NCI-H2196 (cell line): ENCODE results near the gene LENG1.

Experiments
- DNase-seq: peaks from one replicate; lab custom pipeline; 2025; ENCODE audit not compliant: unreplicated experiment; lab: John Stamatoyannopoulos, UW

Gene LENG1

DNA sequence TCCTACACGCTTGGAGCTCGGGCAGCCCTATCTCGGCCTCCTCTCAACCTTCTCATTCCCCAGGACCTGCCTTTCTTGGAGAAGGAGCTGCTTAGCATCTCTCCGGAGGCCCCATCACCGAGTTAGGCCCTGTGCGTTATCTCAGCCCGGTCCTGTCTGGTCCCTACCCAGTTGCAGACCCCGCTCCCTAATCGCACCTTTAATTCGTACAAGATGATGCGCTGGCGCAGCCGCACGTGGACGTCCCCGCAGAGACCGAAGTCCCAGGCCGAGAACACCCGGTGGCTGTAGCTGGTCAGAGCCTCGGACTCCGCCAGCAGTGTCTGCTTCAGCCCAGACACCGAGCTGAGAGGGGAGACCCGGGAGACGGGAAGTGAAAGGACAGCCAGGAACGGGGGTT lies 5.7 kb upstream of the LENG1 start:
- DNase-seq, result no peak

DNA sequence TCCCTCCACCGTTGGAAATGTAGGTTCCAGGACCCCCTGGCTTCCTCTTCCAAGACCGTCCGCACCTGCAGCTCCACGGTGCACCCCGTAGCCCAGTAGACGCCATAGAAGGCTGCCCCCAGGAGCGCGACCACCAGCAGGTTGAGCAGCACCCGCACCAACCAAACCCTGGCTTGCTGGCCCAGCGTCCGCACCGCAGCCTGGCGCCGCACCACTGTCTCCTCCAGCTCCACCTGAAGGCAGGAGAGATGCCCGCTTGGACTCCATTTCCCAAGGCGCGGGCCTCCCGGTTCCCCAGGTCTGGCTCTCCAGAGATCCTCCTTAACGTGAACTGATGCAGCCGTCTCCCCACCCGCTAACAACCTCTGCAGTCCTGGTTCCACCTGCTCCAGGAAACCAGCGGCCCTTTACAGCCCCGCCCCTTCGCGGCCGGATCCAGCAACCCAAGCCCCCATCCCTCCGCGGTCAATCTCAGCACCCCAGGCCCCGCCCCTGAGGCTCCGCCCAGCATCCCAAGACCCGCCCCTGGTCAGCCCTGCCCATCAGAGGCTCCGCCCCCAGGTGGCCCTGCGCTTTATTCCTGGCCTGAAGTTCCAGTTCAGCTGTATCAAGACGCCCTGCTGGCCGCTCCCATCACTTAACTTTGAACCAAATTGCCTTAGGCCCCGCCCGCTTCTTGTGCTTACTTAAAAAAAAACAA lies 5.0 kb upstream of the LENG1 start:
- peak; percentile 44 for DNase-seq

DNA sequence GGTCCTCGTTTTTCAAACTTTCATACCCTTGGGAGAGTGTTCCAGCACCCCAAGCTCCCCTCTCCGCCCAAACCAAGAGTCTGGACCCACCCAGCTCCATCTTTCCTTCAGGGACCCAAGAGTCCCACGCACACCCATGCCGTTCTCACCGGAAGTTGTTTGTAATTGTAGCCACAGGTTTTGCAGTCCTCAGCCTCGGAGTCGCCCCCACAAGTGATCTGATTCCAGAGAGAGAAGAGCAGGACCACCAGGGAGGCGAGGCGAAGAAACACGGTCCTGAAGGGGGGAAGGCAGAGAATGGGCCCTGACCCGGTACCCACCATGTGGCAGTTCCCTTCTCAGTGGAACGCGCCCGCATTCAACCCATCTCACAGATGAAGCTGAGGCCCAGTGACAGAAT lies 3.4 kb upstream of the LENG1 start:
- DNase-seq, result no peak

DNA sequence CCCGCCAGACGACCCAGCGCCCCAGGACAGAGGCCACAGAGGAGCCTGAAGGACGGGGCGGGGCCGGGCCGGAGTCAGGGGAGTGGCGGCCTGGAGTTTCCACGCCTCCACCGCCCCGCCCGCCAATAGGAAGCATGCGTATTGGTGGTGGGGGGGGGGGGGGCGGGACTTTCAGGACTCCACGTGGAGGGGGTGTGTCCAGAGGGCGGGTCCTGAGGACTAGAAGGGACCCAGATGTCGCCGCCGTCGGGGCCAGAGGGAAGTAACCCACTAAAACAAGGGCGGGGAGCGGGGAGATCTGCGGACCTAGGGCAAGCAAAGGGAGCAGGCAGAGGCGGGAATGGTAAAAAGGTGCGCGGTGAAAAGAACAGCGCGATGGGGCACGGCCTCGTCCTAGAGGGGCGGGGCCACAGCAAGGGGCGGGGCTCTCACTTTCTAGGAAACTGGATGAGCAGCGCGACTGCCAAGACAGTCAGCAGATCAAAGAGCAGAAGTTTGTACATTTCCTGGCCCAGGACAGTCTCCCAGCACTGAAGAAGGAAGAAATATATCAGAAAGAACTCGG lies 2.8 kb upstream of the LENG1 start:
- peak; percentile 81 for DNase-seq

DNA sequence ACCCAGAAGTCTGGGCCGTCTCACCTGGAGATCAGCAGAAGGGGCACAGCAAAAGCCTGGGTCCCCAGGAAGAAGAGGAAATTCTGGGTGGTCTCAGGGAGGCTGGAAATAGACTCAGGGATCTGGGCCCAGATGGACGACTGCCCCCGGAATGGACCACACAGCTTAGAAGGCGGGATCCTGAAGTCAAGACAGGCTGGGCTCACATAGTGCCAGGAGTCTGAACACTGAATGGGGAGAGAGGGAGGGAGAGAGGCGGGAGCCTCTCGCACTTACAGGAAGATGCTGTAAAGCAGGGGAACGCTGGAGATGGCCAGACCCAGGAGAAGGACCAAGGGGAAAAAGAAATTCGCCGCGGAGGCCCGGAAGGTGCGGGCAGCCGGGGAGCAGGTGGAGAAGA lies 1.3 kb upstream of the LENG1 start:
- DNase-seq, result no peak

DNA sequence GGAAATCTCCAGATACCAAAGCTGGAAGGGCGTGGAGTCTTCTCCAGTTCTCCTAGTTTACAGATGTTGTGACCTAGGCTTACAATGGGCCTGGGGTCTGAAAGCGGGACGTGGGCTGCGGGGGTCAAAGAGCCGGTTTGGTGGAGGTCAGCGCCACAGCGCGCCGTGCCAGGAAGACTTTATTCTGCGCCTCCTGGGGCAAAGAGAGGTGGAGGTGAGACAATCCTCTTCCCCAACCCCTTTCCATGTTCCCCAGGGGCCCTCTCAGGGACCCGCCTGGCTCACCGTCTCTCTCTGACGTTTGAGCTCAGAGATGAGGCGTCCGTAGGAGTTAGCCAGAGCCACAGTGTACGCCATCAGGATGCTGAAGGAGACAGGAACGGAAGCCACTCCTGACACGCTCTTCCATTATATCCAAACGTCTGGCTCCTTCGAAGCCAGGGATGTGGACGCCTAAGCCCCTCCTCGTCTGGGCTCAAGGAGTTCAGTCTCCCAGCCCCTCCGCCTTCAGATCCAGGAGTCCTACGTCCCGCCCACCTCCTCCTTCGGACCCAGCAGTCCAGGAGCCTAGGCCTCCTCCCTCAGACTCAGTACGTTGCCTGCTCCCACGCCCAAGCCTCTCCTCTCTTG lies 776 bp upstream of the LENG1 start:
- peak; percentile 34 for DNase-seq

DNA sequence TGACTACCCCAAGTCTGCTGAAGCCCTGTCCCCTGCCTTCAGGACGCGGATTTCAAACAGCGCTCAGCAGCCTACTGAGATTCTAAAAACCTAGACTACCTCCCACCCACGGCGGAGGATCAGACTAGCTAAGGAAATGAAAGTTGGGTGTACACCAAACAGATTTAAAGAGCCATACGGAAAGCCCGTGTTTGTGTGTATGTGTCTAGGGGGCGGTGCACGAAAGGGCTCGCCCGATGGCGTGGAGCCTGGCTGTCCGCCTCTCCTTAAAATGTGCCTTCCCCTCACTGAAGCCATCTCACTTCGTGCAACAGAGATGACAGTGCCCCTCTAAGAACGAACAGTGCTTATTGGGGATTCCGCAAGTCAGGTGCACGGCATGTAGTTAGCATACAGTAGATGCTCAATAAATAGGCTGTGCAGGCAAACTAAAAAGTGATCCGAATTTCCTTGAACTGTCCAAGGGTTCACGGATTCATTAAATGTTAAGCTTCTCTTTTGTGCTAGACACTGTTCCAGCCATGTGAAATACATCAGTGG lies 639 bp downstream of the LENG1 start:
- DNase-seq, result no peak

DNA sequence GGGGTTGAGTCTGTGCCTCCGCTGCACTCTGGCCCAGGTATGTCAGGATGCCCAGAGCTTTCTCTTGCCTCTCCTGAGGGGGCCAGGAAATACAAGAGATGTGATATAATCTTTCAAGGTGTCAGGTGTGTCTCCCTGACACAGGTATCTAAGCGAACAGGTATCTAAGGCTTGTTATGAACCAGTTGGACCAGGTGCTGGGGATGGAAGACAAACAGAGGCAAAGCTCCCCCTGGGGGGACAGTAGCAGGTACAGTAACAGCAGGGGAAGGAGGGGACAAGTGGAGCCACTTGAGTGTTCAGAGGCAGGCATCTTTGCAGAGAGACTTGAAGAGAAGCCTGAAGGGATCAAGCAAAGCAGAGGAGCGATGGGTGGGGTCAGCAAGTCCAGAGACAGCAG lies 2.6 kb downstream of the LENG1 start:
- DNase-seq, result no peak

DNA sequence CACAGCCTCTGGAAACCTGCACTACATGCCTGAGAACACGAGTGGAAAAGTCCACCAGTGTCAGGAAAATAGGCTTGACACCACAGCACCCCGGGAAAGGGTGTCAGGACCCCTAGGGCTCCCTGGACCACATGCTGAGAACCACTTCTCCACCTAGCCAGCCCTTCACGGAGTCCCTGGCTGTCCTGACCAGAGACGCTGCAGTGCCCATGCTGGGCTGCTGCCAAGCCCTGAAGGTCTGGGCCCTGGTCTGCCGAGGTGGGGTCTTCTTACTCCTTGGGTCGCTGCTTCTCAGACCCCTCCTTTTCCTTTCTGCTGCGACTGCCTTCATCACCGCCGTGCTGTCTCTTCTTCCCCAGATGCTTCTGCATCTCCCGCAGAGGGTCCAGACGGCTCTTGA lies 3.0 kb downstream of the LENG1 start:
- DNase-seq, result no peak

DNA sequence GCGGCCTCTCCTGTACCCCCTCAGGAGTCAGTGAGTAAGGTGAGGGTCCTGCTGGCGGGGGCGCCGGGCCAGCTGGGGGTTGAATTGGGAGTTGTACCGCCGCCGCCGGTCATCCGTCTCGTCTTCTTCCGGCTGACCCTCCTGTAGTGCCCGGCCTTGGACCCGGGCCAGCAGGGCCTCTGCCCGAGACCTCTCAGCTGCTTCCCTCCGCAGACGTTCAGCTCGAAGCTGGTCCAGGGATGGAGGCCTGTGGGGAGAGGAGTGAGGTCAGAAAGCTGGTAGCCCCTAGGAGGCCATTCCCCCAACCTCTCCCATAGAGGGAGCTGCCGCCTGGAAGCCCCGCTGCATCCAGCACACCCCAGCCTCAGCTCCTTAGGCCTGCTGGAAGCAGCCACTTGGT lies 3.8 kb downstream of the LENG1 start:
- DNase-seq, result no peak

DNA sequence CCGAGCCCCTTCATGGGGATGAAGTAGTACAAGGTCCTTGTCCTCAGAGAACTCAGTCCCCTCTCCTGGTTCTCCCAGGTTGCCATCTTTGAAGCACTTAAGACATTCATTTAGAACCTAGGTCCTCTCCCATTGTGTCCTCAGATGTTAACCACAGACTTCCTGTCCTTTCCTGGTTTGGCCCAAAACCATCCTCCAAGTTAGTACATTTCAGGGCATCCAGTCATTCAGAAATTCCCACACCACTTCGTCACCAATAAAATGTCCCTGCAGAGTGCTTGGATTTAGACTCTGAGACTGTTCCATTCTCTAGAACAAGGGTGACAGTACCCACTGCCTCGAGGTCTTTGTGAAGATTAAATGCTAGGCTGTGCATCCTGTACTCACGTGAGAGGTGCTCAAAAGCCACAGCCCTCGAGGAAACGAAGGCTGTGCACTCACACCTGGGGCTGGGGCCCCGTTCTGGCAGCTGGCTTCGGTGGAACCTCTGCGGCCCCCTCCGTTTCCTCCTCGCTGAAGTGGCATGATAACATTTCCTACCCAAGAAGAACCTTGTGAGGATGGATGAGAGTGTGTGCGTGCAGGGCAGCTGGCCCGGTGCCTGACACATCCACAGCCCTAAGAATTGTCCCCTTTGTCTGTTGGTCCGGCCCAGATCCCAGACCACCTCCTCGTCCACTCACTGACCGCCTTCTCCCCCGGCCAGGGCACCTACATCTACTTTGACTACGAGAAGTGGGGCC lies 4.7 kb downstream of the LENG1 start:
- DNase-seq, result no peak

DNA sequence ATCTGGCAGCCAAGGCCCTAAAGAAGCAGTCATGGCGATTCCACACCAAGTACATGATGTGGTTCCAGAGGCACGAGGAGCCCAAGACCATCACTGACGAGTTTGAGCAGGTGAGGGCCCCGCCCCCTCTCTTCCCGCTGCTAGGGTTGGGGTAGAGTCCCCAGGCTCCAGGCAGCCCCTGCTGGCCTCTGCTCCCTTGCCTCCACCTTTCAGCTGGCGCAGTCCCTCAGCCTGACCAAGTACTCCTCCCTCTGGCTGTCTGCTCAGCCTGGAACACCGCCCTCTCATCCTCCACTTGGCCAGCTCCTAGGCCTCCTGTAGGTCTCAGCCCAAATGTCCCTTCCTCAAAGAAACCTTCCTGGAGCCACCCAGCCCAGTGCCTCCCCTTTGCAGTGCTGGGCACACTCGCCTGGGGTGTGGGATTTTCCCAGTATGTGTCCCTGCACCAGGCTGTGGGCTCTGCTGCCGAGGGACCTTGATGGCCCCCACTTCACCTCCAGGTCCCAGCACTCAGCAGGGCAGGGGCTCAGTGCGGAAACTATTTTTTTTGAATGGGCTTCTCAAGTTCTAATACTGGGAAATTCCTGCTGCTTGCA lies 5.7 kb downstream of the LENG1 start:
- no peak for DNase-seq

DNA sequence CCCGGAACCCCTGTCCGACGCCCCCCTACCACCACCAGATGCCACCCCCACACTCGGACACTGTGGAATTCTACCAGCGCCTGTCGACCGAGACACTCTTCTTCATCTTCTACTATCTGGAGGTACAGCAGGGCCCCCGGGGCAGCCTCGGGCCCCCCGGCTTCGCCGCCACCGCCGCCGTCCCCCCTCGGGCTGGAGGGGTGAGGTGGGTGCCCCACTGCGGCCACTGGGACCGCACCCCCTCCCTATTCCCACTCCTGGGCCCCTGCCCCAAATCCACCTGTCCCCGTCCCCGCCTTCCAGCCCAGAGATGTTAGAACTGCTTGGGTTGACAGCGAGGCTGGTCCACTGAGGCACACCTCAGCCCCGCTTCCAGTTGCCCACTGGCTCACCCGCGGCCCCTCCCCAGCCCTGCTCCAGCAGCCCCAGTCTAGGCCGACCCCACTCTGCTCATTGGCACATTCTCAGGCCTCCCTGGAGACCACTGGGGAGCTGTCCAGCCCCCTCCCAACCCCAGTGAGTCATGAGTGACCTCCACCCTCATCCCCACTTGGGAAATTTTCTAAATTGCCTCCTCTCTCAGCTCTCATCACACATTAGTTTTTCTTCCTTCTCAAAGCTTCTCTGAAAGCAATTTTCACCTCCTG lies 6.5 kb downstream of the LENG1 start:
- DNase-seq, result no peak

DNA sequence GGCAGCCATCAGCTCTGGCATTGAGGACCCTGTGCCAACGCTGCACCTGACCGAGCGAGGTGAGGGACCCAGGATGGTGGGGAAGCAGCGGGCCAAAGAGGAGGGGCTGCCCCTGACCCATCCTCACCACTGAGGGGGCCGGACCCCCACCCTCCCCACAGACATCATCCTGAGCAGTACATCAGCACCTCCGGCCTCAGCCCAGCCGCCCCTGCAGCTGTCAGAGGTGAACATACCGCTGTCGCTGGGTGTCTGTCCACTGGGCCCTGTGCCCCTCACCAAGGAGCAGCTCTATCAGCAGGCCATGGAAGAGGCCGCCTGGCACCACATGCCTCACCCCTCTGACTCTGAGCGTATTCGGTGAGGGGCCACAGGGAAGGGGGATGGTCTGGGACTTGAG lies 7.3 kb downstream of the LENG1 start:
- no peak for DNase-seq

DNA sequence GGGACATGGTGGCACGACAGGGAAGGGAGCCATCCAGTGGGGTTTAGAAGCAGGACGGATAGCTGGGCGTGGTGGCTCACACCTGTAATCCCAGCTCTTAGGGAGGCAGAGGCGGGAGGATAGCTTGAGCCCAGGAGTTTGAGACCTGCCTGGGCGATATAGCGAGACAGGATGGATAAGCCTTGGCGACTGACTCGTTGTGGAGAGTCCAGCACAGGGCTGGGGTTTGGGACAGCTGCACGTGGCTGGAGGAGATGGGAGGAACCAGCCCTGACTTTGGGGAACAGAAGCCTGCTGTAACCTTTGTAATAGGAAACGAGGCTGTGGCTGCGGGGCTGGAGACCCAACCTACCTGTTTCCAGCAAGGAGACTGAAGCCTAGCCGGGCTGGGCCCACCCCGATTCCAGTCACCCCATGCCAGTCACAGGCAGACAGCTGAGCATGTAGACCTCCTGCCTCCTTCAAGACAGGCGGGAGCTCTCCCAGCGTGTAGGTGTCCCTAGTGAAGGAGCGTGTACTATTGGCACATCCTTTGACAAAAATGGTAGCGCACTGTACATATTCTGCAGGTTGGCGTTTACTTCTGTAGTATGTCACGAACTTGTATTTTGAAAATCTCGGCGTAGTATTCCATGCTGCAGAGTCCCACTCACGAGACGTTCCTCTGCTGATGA lies 8.0 kb downstream of the LENG1 start:
- no peak for DNase-seq

DNA sequence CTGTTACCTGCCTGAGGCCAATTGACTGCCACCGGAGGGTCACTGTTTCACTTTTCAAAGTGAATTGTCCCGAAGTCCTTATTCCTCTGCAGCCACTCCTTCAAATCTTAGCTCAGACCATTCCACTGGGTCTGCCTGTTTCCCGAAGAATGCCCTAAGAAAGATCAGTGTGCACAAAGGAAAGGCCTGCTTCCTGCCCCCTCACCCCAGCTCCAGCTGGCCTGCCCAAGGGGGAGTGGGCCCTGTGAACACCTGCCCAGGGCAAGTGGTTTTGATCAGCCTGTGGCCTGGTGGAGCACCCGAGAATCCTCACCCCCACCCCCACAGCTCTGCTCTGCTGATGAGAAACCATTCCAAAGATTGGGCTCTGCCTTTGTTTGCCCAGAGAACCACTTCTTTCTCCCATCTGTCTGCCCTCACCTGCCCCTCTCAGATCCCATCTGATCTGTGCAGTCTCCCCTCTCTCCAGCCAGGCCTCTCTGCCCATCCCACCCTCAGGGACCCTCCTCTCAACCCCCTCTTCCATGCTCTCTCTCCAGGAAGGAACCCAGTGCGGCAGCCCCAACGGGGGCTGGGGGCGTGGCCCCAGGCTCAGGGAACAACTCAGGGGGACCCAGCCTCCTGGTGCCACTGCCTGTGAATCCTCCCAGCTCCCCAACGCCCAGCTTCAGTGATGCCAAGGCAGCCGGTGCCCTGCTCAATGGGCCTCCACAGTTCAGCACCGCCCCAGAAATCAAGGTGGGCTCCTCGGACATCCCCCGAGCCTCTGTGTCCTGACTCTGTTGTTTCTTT lies 10.3 kb downstream of the LENG1 start:
- DNase-seq, result no peak

DNA sequence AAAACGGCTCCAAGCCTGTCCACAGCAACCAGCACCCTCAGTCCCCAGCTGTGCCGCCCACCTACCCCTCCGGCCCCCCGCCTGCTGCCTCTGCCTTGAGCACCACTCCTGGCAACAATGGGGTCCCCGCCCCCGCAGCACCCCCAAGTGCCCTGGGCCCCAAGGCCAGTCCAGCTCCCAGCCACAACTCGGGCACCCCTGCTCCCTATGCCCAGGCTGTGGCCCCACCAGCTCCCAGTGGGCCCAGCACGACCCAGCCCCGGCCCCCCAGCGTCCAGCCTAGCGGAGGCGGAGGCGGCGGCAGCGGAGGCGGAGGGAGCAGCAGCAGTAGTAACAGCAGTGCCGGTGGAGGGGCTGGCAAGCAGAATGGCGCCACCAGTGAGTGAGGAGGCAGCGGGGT lies 11.4 kb downstream of the LENG1 start:
- no peak for DNase-seq

DNA sequence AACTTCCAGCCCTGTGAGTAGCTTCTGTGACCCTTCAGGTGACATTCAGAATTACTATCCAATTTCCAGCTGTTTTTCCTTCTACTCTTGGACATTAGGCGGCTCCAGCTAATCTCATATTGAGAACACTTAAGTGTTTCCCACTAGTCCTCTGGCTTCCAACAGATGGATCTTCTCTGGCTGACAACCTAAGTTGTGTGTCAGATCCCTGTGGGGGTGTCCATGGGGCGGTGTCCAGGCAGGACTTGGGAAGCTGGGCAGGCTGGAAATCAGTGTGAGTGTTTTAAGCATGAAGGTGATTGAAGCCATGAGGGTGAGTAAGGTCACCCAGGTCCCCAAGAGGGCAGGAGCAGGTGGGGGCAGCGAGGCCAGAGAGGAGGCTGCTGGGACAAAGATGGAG lies 11.8 kb downstream of the LENG1 start:
- DNase-seq, result no peak

DNA sequence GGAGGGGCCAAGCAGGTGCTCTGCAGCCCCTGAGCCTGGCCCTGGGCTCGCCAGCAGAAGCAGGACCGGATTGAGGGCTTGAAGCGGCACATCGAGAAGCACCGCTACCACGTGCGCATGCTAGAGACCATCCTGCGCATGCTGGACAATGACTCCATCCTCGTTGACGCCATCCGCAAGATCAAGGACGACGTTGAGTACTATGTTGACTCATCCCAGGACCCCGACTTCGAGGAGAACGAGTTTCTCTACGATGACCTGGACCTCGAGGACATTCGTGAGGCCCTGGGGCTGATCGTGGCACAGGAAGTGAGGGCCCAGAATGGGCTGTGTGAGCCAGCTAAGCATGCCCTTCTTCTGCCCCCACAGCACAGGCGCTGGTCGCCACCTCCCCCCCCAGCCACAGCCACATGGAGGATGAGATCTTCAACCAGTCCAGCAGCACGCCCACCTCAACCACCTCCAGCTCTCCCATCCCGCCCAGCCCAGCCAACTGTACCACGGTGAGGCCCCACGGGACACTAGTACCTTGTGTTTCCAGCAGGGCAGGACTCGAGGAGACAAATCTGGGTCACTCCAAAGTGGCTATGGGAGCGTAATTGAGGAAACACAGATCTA lies 13.9 kb downstream of the LENG1 start:
- DNase-seq, result no peak
